GM04504 (cell line): ENCODE results near the gene CENPT.
A peak's percentile ranks its signal among the peaks of the same experiment; 100 is the strongest.

Source experiments
- DNase-seq: peaks from one replicate; pipeline ENCODE4 v3.0.0-alpha.2; 2012; ENCODE audit warnings: low read depth

CENPT gene, protein sequence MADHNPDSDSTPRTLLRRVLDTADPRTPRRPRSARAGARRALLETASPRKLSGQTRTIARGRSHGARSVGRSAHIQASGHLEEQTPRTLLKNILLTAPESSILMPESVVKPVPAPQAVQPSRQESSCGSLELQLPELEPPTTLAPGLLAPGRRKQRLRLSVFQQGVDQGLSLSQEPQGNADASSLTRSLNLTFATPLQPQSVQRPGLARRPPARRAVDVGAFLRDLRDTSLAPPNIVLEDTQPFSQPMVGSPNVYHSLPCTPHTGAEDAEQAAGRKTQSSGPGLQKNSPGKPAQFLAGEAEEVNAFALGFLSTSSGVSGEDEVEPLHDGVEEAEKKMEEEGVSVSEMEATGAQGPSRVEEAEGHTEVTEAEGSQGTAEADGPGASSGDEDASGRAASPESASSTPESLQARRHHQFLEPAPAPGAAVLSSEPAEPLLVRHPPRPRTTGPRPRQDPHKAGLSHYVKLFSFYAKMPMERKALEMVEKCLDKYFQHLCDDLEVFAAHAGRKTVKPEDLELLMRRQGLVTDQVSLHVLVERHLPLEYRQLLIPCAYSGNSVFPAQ

DNA sequence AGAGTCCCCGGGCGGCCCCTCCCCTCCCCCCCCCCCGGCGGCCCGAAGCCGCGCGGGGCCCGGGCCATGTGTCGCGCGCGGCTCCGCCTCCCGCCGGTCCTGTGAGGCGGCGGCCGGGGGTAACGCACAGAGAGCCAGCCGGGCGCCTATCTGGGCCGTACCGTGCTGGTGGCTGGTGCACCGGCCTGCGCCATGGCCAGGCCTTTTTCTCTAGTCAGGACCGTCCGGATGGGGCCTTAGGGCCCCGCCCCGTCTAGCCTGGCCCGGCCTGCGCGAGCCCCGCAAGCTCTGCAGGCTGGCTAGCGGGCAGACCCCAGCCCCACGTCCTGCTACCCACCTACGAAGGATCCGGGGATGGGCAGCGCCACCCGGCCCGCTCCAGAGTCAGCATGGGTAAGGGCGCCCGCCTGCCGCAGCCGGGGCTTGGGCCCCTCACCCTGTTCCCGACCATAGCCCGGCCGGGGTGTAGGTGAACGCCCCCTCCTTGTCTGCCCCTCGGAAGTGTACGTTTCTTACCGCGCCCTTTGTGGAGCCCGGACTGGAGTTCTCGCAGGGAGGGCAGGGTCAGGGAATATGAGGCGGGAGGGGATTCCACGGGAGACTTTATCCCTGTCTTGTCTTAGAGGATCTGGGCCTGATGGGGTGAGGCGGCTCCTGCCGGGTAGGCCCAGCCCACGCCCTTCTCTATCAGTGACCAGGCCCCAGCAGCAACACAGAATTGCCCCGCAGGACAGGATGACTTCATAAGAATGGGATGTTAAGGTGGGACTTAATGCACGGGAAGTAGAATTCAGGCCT lies at the start of gene CENPT:
Gene CENPT, minus strand, starts transcription at position 630 of the 798 bp plus-strand sequence. CDS start 13,834 bp downstream, outside the sequence.
- DNase-seq, result no peak

- DNase-seq, result no peak
Measured at GRCh38 chr16:67897231-67897630, 49.7 kb upstream of the CENPT start.

- DNase-seq, result no peak
Measured at GRCh38 chr16:67893743-67894399, 46.4 kb upstream of the CENPT start.

GRCh38 chr16:67892899-67893742 lies 45.6 kb upstream of the CENPT start, which contains the start of gene PSKH1:
Gene PSKH1 (plus strand): TSS chr16:67893254. CDS start chr16:67908750, 15,496 bp downstream.
- DNase-seq, result peak; percentile 87

GRCh38 chr16:67892375-67892774 lies 44.9 kb upstream of the CENPT start:
- DNase-seq, result no peak

GRCh38 chr16:67888331-67888730 lies 40.8 kb upstream of the CENPT start:
- no peak for DNase-seq

DNA sequence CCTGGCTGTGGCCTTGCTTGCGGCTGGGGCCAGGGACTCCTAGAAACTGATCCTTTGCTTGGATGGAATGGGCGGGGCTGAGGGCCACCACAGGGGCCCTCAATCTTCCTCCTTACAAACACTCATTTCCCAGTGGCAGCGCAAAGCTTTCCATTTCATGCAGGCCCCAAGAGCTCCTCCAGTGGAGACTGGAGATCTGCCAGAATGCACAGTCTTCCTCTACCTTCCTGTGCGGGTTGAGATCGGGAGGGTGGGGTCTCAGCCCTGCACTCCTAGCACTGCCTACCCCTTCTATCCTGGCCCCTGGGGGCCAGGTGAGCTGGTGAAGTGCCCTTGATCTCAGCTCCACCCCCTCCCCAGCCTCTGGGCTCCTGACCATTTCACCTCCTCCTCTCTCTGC lies 38.9 kb upstream of the CENPT start:
- no peak for DNase-seq

DNA sequence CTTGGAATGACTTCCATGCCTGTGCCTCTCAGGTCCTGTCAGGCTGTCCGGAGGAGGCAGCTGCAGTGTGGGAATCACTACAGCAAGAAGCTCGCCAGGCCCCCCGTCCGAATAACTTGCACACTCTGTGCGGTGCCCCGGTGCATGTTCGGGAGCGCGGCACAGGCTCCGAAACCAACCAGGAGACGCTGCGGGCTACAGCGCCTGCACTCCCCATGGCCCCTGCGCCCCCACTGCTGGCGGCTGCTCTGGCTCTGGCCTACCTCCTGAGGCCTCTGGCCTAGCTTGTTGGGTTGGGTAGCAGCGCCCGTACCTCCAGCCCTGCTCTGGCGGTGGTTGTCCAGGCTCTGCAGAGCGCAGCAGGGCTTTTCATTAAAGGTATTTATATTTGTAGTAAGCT lies 38.5 kb upstream of the CENPT start:
- DNase-seq, result no peak

DNA sequence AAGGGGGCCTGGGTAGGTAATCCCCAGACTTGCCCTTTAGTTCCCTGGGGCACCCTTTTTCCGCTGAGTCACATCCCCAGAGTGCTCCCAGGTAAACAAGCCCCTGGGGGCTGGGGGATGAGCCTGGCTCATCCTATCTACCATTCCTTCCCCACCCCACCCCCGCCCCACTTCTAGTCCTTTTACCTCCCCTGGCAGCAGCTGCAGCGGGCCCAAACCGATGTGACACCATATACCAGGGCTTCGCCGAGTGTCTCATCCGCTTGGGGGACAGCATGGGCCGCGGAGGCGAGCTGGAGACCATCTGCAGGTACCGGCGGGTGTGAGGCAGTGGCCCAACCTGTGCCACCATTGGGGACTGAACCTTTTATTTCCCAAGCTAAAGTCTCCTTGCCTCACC lies 38.1 kb upstream of the CENPT start:
- no peak for DNase-seq

GRCh38 chr16:67884684-67885083 lies 37.2 kb upstream of the CENPT start, which contains the start of gene NRN1L:
Gene NRN1L (plus strand): TSS chr16:67884885. CDS start chr16:67884904, 19 bp downstream.
- peak; percentile 85 for DNase-seq

DNA sequence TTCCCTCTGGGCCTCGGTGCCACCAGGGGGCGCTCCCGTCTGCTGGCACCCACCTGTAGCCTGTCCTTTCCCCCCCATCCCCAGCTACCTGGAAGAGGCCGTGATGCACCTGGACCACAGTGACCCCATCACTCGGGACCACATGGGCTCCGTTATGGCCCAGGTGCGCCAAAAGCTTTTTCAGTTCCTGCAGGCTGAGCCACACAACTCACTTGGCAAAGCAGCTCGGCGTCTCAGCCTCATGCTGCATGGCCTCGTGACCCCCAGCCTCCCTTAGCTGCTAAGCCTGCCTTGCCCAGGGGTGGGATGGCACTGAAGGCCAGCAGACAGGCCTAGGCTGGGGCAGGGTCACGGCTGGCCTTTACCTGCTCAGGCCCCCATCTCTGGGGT lies 36.4 kb upstream of the CENPT start:
- DNase-seq, result no peak

GRCh38 chr16:67883146-67883871 lies 35.8 kb upstream of the CENPT start:
- no peak for DNase-seq

- DNase-seq, result no peak
Measured at GRCh38 chr16:67882374-67883145, 35.1 kb upstream of the CENPT start.

DNA sequence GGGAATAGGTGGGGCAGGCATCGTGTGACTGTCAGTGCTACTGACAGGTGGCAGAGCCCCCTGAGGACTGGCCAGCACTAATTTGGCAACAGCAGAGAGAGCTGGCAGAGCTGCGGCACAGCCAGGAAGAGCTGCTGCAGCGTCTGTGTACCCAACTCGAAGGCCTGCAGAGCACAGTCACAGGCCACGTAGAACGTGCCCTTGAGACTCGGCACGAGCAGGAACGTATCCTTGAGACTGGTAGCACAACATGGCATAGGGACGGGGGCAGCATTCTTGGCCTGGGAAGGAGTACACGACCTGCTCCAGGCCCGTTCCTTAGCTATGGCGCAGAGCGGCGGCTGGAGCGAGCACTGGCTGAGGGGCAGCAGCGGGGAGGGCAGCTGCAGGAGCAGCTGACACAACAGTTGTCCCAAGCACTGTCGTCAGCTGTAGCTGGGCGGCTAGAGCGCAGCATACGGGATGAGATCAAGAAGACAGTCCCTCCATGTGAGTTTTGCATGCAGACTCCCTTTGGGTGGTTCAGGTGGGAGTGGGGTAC lies 34.2 kb upstream of the CENPT start:
- no peak for DNase-seq

- no peak for DNase-seq
Measured at GRCh38 chr16:67880584-67880983, 33.1 kb upstream of the CENPT start.

GRCh38 chr16:67879936-67880335 lies 32.4 kb upstream of the CENPT start:
- DNase-seq, result no peak

DNA sequence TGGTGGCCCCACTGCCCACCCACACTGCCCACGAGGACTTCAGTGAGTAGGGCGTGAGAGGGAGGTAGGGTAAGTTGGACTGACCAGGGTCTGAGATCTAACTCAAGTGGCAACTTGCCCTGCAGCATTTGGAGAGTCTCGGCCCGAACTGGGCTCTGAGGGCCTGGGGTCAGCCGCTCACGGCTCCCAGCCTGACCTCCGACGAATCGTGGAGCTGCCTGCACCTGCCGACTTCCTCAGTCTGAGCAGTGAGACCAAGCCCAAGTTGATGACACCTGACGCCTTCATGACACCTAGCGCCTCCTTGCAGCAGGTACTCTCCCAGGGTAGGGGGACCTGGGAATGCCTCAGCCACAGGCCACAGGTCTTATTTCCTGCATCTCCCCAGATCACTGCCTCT lies 32.0 kb upstream of the CENPT start:
- no peak for DNase-seq

DNA sequence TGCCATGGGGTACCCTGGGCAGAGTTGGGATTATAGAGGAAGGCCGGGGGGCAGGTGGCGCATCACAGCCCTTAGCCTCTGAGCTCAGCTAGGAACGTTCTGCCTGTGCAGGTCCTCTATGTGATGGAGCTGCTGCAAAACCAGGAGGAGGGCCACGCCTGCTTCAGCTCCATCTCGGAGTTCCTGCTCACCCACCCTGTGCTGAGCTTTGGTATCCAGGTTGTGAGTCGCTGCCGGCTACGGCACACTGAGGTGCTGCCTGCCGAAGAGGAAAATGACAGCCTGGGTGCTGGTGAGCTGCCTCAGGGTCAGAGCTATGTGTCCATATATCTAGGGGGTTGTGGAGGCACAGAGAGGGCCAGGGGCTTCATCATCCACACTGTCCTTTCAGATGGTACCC lies 31.4 kb upstream of the CENPT start:
- DNase-seq, result no peak

DNA sequence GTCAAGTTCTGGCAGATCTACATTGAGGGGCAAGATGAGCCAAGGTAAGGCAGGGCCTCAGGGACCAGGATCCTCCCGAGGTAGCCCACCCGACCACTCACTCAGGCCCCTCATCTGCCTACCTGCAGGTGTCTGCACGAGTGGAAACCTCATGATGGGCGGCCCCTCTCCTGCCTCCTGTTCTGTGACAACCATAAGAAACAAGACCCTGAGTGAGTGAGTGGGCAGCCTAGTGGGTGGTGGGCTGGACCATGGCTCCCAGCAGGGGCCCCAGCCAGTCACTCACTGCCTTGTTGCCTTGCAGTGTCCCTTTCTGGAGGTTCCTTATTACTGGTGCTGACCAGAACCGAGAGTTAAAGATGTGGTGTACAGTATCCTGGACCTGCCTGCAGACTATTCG lies 30.7 kb upstream of the CENPT start:
- no peak for DNase-seq

- DNase-seq, result no peak
Measured at GRCh38 chr16:67877064-67877463, 29.6 kb upstream of the CENPT start.
